Stimulated activated CD8-positive, alpha-beta memory T cell treated with anti-CD3 and anti-CD28 coated beads, Interleukin-12 subunit alpha, Interleukin-12 subunit beta, amount 100 ng/mL, for 4 hours (primary cell): Measurements from ENCODE around the gene RGS11.

ENCODE experiments used
- DNase-seq: peaks from one replicate; pipeline ENCODE4 v3.0.0-alpha.2; 2020; ENCODE audit warnings: low read depth

RGS11 gene

GRCh38 chr16:296806-297510 is 21.2 kb upstream of the RGS11 start:
- no peak for DNase-seq

- no peak for DNase-seq
Observed at GRCh38 chr16:296276-296675, 20.5 kb upstream of the RGS11 start.

GRCh38 chr16:293043-293775 is 17.5 kb upstream of the RGS11 start:
- no peak for DNase-seq

- DNase-seq = no peak
Observed at GRCh38 chr16:291539-291938, 15.8 kb upstream of the RGS11 start.

GRCh38 chr16:290681-291405 is 15.1 kb upstream of the RGS11 start:
- no peak for DNase-seq

- DNase-seq = no peak
Observed at GRCh38 chr16:290015-290680, 14.4 kb upstream of the RGS11 start.

GRCh38 chr16:289395-289997 is 13.8 kb upstream of the RGS11 start:
- no peak for DNase-seq

- DNase-seq = no peak
Observed at GRCh38 chr16:287981-288920, 12.5 kb upstream of the RGS11 start.

GRCh38 chr16:287298-287811 is 11.6 kb upstream of the RGS11 start:
- no peak for DNase-seq

- no peak for DNase-seq
Observed at GRCh38 chr16:286491-287297, 10.9 kb upstream of the RGS11 start.

GRCh38 chr16:285146-286055 is 9.7 kb upstream of the RGS11 start:
- no peak for DNase-seq

- DNase-seq = no peak
Observed at GRCh38 chr16:284204-285120, 8.7 kb upstream of the RGS11 start.

GRCh38 chr16:283033-283805 is 7.5 kb upstream of the RGS11 start, which contains the start of gene PDIA2:
PDIA2 (plus strand) TSS chr16:283164; CDS start chr16:283170, 6 bp downstream.
- no peak for DNase-seq

- DNase-seq = no peak
Observed at GRCh38 chr16:282491-282890, 6.7 kb upstream of the RGS11 start.

GRCh38 chr16:281660-282255 is 6.0 kb upstream of the RGS11 start:
- no peak for DNase-seq

- no peak for DNase-seq
Observed at GRCh38 chr16:280991-281659, 5.4 kb upstream of the RGS11 start.
